GM19240 (cell line): ENCODE results near the gene RAB34.
"Not testable (repeated sequence)": the region's sequence is repeated elsewhere in the genome, so short reads cannot be mapped to it uniquely, and the experiment has no call there.

Experiments used
- DNase-seq: peaks from one replicate; pipeline ENCODE4 v3.0.0; 2011; ENCODE audit warnings: low spot score; ENCODE audit not compliant: insufficient read length

RAB34 gene

DNA sequence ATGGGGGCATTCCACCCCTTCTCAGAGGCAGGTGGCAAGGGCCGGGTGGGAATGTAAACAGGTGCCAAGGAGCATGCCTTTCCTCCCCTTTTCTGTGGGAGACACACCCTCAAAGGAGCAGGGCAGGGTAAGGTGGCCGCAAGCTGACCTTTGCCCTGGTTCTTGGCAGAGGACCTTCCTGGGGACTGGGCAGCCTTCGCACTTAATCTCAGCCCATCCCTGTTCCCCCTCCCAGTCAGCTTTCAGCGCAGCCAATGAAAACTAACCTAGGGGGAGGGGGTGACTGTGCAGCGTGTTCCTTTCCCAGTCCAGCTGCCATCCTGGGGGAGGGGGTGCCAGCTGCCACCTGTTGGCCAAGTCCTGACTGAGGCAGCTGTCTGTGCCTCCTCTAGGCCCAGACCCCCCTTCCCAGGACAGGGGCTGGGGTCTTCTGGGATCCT lies 29.0 kb upstream of the RAB34 start:
- no peak for DNase-seq

DNA sequence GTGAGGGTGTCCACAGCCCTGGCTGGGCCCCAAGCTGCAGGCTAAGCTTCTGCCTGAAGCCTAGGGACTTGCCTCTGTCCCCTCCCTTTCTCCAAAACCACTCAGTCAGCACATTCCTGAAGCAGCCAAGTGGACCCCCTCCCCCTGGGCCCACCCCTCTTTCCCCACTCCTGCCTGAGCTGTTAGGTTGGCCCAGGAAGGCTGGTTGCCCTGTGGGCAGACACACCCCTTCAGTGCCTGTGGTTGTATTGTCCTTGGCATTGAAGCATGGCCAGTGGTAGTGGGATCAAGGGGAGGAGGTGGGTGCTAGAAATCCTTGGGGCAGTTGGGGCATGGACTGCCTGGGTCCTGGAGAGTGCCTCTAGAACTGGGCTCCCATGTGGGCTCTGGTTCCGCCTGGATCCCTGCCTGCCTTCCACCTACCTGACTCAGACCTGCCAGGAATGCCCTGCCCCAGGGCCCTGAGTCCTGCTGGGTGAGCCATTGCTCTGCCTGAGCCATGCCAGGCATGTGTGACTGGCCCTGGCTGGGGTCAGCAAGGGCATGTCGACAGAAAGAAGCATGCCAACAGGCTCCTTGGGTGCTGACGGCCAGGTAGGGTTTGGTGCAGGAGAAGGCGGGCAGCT lies 28.2 kb upstream of the RAB34 start:
- DNase-seq = no peak

DNA sequence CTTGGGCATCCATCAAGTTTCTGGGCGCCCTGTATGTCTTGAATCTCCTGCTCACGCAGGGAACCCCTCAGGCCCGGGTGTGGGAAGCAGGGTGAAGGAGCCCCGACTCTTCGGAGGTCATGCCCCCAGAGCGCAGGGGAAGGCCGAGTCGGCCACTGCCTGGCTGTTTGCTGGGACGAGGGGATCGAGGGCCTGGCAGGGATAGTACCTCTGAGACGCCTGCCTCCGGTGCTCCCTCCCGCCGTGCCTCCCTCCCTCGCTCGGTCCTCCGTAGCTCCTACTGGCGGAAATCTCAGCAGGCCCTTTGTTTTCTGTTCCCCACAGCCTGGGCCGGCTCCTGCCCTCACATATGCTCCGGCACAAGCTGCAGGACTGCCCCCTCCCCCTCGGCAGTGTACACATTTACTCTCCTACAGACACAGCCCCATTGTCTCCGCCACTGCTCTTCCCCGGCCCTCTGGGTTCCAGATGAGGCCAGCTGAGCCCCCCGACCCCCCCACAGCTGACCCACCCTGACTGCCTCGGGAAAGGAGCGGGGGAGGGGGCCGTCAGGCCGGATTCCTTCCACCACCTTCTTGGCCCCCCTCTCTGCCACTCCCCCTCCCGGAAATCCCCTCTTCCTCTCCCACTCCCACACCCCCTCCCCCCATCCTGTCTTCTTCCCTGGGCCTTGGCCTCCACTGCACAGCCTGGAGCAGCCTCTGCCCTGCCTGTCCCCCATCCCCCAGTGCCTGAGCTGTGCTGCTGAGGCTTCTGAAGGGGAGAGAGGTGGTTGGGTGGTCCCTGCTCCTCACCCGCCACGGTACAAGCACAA lies 27.5 kb upstream of the RAB34 start:
- no peak for DNase-seq

DNA sequence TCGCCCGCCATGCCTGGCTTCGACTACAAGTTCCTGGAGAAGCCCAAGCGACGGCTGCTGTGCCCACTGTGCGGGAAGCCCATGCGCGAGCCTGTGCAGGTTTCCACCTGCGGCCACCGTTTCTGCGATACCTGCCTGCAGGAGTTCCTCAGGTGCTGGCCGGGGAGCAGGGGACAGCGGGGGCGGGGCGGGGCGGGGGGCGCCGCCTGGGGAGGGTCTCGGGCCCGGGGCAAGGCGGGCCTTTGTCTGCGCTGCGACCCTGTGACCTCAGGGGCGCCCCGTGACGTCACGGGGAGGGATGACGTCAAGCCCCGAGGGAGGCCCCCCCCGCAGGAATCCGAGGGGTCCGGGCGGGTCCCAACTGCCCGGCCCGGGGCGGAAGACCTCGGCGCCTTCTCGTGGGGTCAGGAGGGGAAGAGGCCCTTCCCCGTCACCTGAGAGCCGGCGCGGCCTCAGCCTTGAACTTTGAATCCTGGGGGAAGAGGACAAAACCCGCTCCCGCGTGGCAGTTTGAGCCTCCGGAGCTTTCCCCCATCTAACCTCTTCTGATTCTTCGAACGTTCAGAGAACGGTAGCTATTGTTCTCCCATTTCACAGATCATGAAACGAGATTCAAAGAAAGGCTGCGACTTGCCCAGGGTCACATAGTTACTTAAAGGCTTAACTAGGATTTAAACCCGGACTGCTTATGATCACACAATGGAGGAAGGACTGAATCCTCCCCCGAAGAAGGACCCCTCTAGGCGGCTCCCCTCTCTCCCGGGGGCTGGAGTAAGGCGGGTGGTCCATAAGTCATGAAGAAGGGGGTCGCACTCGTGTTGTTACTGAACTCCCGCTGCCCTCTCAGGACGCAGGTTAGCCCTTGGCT lies 26.7 kb upstream of the RAB34 start:
- DNase-seq = no peak

DNA sequence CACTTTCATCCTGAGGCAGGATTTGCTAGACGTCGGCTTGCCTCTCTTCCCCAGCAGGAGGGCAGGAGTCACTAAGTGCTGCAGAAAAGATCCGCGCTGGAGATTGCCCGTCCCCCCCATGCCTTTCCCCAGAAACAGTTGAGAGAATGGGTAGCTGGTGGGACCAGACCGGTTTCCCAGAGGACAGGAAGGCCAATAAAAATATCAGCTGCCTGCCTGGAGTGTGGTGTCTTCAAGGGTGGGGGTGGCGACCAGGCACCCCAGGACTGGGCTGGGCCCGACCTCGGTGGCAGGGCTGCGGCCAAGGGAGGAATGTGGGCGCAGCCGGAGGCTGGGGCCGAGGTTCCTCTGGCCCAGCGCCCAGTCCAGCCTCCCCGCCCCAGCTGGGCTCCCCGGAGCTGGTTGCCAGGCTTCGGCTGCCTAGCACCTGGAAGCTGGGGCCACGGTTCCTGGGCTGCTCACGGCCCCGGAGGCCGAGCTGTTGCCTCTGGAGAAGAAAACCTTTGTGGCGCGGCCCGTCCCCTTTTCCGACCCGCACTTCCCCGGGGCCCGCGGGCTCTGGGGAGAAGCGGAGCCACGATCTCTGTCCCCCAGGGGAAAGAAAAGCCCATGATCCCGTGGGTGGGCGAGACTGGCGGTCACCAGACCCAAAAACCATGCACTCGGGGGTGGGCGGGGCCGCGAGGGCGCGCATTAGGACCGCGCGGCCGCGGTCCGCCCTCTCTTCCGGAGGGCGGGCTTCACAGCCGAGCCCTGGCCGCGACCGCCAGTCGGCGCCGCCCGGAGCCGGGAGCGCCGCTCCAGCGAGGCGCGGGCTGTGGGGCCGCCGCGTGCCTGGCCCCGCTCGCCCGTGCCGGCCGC lies 25.8 kb upstream of the RAB34 start, which contains the start of gene TRAF4:
Gene TRAF4 (plus strand): TSS at position 769 of the 861 bp plus-strand sequence. CDS start 102 bp downstream, outside the sequence.
- no peak for DNase-seq

DNA sequence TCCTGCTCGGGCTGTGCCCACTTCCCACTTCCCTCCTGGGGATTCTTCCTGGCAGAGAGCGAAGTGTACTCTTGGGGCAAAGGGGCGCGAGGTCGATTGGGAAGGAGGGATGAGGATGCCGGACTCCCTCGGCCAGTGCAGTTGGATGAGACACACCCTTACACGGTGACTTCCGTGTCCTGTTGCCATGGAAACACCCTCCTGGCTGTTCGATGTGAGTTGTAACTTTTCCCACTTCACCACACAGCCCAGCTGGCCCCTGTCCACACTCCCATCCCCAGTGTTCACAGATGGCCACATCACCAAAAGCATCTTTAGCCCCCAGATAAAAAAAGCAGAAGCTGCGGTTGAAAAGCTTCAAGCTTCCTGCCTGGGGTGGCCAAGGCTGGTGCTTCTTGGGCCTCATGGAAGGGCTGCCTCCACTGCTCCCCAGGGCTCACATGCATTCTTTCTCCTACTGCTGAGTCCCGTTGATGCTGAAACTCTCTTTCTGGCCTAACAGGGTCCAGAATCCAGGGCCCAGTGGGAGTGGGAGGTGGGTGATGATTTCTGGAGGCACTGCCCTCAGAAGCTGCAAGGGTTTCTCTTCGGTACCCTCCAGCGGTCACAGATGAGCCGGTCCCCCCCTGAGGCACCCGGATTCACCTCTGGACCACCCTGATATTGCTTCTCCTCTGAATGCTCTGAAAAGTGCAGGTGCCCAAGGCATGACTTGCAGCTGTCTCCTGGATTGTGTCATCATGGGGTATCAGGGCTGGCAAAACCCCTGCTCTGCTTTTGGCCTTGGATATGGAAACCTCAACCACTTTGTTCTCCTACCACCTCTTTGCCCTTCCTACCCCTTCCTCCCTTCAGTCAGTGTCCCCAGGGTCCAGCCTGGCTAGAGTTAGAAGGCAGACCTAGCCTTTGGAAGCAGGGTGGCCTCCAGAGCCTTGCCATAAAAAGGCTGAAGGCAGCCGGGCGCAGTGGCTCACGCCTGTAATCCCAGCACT lies 24.0 kb upstream of the RAB34 start:
- no peak for DNase-seq

DNA sequence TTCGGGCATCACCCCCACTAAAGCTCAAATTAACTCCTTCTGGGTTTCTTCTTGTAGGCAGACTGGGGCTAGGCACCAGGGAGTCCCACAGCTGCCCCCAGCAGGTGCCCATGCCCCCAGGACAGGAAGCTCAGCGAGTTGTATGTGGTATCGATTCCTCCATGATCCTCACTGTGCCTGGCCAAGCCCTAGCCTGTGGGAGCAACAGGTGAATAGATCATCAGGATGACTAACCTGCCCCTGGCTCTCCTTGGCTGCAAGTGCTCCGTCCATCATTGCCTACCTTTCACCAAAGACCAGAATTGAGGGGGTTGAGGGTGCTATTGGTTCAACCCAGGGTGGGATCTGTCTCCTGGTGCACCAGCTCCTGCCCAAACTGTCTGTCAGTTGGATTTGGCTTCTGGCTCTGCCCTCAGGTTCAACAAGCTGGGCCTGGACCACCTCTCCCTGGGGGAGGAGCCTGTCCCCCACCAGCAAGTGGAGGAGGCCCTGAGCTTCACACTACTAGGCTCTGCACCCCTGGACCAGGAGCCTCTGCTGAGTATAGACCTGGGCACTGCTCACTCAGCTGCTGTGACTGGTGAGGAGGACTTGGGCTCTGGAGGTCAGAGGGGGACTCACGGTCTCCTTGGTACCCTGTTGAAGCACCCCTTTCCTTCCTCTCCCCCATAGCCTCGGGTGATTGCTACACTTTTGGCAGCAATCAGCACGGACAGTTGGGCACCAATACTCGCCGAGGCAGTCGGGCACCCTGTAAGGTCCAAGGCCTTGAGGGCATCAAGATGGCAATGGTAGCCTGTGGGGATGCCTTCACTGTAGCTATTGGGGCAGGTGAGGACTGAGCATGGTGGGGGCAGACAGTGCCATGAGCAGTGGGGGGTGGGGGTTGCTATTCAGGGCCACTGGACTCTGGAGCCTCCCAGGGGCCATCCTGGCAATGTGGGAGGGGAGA lies 23.0 kb upstream of the RAB34 start:
- no peak for DNase-seq

DNA sequence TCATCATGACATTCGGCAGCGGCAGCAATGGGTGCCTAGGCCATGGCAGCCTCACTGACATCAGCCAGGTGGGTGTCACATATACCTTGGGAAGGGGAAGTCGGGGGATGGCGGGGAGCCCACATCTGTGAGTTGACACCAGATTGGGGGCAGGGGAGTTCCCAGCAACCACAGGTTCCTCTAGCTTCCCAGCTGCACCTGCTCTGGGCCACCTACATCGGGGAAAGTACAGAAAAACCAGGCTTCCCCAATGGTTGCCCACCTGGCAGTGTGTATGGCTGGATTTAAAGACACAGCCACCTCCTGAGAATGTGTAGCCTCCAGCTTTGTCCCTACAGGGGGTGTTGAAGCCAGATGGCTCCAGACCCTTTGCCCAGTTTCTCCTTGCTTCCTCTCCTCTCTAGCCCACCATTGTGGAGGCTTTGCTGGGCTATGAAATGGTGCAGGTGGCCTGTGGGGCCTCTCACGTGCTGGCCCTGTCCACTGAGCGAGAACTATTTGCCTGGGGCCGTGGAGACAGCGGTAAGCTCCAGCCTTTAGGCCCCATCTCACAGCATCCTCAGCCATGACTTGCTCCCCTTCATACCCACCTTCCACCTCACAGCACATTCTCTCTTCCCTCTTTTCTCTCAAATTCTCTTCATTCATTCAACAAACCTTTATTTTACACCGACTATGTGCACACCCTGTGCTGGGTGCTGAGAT lies 21.2 kb upstream of the RAB34 start:
- DNase-seq = no peak

DNA sequence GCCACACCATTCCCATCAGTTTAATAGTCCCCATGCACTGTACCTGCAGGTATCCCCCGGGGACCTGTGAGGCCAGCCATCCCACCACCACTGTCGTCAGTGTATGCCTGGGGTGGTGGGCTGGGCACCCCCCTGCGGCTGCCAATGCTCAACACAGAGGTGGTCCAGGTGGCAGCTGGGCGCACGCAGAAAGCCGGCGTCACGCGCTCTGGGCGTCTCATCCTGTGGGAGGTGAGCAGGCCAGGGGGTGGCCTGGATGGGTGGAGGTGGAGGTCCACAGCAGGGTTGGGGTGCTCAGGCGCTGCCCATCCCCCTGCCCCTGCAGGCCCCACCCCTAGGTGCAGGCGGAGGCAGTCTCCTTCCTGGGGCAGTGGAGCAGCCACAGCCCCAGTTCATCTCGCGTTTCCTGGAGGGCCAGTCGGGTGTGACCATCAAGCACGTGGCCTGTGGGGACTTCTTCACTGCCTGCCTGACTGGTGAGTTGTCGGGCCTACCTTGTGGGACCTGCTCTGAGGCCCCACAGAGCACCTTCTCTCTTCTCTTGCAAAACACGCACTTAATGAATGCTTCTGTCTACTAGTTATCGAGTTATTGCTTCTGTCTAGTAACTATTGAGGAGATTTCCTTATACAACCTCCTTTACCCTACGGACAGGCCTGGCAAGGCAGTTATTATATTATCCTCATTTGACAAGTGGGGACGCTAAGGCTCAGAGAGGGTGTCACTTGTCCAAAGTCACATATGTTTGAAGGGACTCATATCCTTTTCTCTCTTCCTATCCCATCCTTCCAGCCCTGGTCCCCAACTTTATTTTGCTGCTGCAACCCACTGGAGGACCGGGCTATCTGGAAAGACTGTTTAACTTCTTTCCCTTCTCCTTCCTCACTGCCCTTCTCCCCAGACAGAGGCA lies 20.4 kb upstream of the RAB34 start:
- DNase-seq = no peak

DNA sequence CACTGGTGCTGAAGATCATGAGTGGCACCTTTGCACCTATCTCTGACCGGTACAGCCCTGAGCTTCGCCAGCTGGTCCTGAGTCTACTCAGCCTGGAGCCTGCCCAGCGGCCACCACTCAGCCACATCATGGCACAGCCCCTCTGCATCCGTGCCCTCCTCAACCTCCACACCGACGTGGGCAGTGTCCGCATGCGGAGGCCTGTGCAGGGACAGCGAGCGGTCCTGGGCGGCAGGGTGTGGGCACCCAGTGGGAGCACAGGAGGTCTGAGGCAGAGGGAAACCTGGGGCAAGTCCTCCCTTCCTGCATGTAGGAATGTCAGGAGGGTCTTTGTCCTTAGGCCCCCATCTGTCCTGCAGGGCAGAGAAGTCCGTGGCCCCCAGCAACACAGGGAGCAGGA lies 19.6 kb upstream of the RAB34 start:
- no peak for DNase-seq

DNA sequence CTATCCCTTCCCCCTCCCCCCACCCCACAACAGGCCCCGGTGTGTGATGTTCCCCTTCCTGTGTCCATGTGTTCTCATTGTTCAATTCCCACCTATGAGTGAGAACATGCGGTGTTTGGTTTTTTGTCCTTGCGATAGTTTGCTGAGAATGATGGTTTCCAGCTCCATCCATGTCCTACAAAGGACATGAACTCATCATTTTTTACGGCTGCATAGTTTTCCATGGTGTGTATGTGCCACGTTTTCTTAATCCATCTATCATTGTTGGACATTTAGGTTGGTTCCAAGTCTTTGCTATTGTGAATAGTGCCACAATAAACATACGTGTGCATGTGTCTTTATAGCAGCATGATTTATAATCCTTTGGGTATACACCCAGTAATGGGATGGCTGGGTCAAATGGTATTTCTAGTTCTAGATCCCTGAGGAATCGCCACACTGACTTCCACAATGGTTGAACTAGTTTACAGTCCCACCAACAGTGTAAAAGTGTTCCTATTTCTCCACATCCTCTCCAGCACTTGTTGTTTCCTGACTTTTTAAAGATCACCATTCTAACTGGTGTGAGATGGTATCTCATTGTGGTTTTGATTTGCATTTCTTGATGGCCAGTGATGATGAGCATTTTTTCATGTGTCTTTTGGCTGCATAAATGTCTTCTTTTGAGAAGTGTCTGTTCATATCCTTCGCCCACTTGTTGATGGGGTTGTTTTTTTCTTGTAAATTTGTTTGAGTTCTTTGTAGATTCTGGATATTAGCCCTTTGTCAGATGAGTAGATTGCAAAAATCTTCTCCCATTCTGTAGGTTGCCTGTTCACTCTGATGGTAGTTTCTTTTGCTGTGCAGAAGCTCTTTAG lies 18.5 kb upstream of the RAB34 start:
- not testable (repeated sequence) for DNase-seq

DNA sequence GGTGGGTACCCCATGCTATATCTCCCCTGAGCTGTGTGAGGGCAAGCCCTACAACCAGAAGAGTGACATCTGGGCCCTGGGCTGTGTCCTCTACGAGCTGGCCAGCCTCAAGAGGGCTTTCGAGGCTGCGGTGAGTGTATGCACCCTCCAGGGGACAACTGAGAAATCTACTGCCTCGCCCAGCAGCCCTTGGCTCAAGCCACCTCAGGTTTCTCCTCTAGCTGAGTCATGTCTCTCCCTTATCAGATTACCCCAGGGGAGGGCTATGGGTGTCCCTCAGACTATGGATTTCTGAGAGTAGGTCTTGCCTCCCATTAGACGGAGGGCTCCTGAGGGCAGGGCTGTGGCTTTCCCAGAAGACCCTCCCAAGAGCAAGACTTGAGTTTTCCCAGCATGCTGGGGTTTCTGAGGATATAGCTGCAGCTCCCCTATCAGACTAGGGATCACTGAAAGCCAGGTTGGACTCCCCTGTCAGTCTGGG lies 17.6 kb upstream of the RAB34 start:
- no peak for DNase-seq

DNA sequence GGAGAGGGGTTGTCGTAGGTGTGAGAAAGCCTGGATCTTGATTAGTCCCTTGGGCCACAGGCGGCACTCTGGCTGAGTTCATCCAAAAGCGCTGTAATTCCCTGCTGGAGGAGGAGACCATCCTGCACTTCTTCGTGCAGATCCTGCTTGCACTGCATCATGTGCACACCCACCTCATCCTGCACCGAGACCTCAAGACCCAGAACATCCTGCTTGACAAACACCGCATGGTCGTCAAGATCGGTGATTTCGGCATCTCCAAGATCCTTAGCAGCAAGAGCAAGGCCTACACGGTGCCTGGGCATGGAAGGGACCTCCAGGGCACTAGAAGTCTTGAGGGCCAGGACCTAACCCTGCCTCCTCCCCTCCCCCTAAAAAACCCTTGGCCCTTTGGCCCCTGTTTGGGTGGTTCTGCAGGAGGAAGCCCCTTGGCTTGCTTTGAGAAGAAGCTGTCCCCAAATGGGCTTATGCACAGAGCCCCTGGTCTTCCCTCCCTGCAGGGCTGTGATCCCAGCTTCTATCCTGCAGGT lies 17.1 kb upstream of the RAB34 start:
- no peak for DNase-seq

DNA sequence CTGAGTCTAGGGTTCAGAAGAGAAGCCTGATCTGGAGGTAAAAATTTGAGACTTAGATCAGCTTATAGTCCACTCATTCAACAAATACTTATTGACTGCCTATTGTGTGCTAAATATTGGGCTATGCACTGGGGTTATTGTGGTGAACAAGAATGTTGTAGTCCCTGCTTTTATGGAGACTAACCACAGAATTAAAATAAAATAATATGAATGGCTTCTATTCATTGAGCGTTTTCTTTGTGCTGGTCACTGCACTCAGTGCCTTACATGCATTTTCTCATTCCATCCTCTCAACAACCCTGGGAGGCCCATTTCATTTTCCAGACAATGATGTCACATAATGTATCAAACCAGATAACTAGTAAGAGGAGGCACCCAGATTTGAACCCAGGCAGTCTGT lies 15.7 kb upstream of the RAB34 start:
- no peak for DNase-seq

DNA sequence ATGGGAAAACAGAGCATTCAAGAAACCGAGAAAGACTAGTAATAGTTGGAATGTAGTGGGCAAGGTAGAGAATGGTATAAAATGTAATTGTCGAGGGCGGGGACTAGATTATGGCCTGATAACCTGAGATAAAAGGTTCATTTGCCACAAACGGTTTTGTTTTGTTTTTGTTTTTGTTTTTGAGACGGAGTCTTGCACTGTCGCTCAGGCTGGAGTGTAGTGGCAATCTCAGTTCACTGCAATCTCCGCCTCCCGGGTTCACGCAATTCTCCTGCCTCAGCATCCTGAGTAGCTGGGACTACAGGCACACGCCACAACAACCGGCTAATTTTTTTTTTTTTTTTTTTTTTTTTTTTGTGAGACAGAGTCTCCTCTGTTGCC lies 12.3 kb upstream of the RAB34 start:
- no peak for DNase-seq
